ENCODE data around the gene RDX.
A peak's percentile ranks its signal among the peaks of the same experiment; 100 is the strongest.
"Not testable (repeated sequence)": the region's sequence is repeated elsewhere in the genome, so short reads cannot be mapped to it uniquely, and the experiment has no call there.

The RDX gene

GRCh38 chr11:110269996-110270395 is 26.4 kb downstream of the RDX start:
- DNase-seq, result no peak

GRCh38 chr11:110268441-110268840 is 28.0 kb downstream of the RDX start:
- DNase-seq, result no peak

DNA sequence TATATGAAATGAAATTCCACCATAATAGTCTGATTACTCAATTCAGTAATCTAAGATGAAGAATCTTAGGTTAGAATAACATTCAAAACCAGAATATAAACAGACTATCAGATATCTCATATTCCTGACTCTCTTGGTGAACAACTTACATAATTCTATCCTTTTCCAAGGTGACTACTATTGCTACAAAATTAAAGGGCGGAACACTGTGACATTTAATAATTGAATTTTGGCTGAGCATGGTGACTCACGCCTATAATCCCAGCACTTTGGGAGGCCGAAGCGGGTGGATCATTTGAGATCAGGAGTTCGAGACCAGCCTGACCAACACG is 34.4 kb downstream of the RDX start:
- no peak for DNase-seq

DNA sequence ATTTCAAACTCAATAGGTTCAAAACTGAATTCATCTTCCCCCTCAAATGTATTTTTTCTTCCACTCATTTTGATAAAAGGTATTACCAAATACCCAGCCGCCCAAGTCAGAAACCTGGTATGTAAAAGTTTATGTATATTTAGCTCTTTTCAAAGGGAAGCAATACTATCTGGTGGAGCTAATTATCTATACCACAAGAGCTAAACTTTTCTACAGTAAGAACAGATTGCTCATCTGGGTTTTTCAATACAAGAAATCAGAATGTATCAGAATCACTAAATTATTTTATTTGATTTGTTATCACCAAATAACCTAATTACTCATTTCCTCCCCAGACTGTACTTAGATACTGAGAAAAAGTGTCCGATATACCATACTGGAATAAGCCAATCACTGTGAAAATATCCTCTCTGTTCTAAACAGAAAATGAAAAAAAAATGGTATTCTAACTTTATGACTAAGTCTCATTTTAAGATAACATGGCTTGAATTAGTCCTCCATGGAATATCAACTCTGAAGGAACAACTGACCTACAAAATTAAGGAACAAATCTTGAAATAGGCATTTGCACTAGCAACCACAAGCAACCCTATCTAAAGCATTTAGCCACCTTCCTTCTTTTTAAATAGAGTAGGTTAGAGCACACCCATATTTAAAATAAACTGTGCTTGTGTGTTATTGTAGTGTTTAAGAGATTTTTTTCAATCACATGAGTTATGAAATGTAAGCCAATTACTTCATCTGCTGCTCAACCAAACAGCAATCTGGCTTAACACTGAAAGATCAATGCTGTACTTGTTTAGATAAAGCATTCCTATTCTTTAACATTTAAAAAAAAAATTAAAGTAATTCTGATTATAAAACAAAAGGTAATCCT is 35.0 kb downstream of the RDX start:
- no peak for DNase-seq

- no peak for DNase-seq
These were observed 42.9 kb downstream of the RDX start for GRCh38 chr11:110253525-110253924.

- DNase-seq, result peak in 1 of 2 experiments; percentile 1
These were observed 44.6 kb downstream of the RDX start for GRCh38 chr11:110251836-110252235.

- no peak for DNase-seq
These were observed 46.2 kb downstream of the RDX start for GRCh38 chr11:110250168-110250567.

DNA sequence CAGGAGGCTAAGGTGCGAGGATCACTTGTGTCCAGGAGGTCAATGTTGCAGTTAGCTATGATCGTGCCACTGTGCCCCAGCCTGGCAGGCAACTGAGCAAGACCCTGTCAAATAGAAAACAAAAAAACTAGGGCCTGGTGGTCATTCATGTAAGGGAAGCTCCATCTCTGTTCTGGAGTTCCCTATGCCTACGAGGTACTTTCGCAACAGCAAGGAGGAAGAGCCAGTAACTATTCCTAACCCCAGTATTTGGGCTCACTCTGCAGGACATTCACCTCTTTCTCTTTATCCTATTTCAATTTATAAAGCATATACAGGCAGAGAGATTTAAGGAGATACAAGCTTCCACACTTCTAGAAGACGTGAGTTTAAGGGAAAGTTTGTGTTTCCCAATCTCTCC is 46.6 kb downstream of the RDX start:
- DNase-seq, result no peak

- no peak for DNase-seq
These were observed 47.3 kb downstream of the RDX start for GRCh38 chr11:110249066-110249465.

- no peak for DNase-seq
These were observed 52.6 kb downstream of the RDX start for GRCh38 chr11:110243791-110244190.

DNA sequence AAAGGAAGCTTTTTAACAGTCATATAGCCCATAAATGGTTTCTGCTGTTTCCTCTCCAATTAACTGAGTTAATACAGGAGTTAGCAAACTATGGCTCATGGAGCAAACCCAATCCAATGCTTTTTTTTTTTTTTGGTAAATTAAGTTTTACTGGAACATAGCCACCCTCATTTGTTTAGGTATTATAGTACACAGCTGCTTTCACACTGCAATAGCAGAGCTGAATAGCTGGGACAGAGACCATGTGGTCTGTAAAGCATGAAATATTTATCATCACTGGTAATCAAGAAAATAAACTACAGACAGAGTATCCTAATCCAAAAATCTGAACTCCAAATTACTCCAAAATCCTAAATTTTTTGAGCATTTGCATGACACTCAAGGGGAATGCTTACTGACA is 53.7 kb downstream of the RDX start:
- no peak for DNase-seq

DNA sequence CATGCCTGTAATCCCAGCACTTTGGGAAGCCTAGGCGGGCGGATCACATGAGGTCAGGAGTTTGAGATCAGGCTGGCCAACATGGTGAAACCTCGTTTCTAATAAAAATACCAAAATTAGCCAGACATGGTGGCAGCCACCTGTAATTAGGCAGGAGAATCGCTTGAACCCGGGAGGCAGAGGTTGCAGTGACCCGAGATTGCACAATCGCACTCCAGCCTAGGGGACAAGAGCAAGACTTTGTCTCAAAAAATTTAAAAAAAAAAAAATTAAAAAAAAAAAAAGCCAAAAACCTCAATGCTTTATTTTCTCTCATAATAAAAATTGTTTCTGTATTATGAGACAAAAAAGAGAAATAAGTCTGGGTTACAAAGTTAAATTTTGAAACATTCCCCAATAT is 54.2 kb downstream of the RDX start:
- no peak for DNase-seq

DNA sequence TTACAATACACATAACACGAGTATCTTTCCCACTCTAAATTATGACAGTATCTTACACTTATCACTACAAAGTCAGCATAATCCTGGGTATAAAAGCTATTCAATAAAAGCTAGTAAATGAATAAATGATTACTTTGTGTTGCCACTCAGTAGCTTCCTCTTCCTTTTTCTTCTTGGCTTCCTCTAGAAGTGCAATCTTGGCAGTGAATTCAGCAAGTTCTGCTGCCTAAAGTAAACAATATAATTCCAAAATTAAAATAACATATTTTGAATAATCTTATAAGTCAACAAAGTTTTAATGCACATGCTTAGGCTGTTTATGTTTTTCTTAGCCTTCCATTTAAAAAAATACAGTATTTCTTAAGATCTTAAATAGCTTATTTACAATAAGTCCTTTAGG is 60.4 kb downstream of the RDX start:
- DNase-seq, result no peak

- no peak for DNase-seq
These were observed 66.0 kb downstream of the RDX start for GRCh38 chr11:110230377-110230776.

DNA sequence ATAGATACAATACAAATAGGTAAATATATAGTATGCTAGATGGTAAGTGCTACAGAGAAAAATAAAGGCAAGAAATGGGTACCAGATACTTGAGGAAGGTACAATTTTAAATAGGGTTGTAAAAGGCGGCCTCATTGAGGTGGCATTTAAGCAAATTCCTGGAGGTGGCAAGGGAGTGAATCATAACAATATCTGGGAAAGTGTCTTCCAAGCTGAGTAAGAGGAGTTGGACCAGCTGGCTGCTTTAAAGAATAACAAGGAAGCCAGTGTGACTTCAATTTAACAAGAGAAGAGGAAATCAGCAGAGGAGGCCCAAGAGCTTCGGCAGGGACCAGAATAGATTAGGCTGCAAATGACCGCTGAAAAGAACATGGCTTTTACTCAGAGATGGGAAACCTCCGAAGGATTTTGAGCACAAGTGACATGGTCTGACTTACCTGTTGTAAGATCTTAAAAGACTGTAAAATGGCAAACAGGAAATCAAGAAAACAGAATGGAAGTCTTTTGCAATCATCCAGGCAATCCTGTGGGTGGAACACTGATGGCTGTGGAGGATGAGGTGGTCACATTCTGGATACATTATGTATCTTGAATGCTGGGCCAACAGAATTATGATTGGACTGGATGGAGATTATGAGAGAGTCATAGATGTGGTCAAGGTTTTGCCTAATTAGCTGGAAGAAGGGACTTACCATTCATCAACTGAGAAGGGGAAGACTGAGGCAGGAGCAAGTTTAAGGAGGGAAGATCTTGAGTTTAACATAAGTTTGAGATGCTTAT is 77.2 kb downstream of the RDX start:
- DNase-seq, result no peak

- DNase-seq, result no peak
These were observed 78.5 kb downstream of the RDX start for GRCh38 chr11:110217936-110218335.

- no peak for DNase-seq
These were observed 79.1 kb downstream of the RDX start for GRCh38 chr11:110217223-110217877.

DNA sequence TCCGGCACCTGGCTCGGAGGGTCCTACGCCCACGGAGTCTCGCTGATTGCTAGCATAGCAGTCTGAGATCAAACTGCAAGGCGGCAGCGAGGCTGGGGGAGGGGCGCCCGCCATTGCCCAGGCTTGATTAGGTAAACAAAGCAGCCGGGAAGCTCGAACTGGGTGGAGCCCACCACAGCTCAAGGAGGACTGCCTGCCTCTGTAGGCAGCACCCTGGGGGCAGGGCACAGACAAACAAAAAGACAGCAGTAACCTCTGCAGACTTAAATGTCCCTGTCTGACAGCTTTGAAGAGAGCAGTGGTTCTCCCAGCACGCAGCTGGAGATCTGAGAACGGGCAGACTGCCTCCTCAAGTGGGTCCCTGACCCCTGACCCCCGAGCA is 87.1 kb downstream of the RDX start:
- not testable (repeated sequence) for DNase-seq

GRCh38 chr11:110208678-110209312 is 87.6 kb downstream of the RDX start:
- peak in 1 of 2 experiments; percentile 3 for DNase-seq

DNA sequence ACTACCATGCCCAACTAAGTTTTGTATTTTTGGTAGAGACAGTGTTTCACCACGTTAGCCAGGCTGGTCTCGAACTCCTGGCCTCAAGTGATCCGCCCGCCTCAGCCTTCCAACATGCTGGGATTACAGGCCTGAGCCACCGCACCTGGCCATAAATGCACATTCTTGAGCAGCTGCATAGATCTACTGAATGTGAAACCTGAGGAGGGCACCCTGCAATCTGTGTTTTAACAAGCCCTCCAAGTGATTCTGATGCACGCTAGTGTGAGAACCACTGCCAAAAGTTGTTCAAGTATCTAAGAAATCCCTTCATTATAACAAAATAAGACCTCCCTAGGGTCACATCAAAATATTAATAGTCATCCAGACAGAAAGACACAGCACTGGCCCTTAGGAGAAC is 89.3 kb downstream of the RDX start:
- peak; percentile 6 to 27 for DNase-seq

DNA sequence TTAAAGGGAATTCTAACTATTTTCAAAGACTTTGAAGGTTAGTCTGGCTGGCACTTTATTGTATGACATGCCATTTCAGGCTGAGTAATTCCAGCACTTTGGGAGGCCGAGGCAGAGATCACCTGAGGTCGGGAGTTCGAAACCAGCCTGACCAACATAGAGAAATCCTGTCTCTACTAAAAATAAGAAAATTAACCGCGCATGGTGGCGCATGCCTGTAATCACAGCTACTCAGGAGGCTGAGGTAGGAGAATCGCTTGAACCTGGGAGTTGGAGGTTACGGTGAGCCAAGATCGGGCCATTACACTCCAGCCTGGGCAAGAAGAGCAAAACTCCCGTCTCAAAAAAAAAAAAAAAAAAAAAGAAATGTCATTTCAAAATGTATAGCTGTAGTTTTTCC is 95.6 kb downstream of the RDX start:
- DNase-seq, result no peak

- DNase-seq, result no peak
These were observed 96.2 kb downstream of the RDX start for GRCh38 chr11:110200241-110200640.
